Measurements from ENCODE around the gene NRBP1.
"Not testable (repeated sequence)": the region's sequence is repeated elsewhere in the genome, so short reads cannot be mapped to it uniquely, and the experiment has no call there.

The NRBP1 gene

GRCh38 chr2:27421660-27422250, 6.7 kb upstream of the NRBP1 start:
- DNase-seq (ENCODE audit: low read depth) = no peak

- DNase-seq (ENCODE audit: low read depth) = no peak
These were observed 5.5 kb upstream of the NRBP1 start for GRCh38 chr2:27422958-27423357.

GRCh38 chr2:27425039-27425438, 3.4 kb upstream of the NRBP1 start:
- DNase-seq (ENCODE audit: low read depth) = not testable (repeated sequence)

GRCh38 chr2:27427863-27428212, 593 bp upstream of the NRBP1 start:
- no peak for DNase-seq (ENCODE audit: low read depth)

- DNase-seq (ENCODE audit: low read depth) = peak; percentile 63
These were observed 629 bp downstream of the NRBP1 start for GRCh38 chr2:27428978-27429541.

GRCh38 chr2:27431395-27431794, 3.0 kb downstream of the NRBP1 start:
- peak; percentile 39 for DNase-seq (ENCODE audit: low read depth)

GRCh38 chr2:27435628-27436027, 7.2 kb downstream of the NRBP1 start:
- no peak for DNase-seq (ENCODE audit: low read depth)

GRCh38 chr2:27441226-27441926, 12.9 kb downstream of the NRBP1 start:
- no peak for DNase-seq (ENCODE audit: low read depth)

GRCh38 chr2:27441958-27442919, 13.8 kb downstream of the NRBP1 start, which contains the start of gene KRTCAP3:
Gene KRTCAP3, plus strand, starts transcription at chr2:27442381. Its CDS starts 32 bp downstream, at chr2:27442413.
- no peak for DNase-seq (ENCODE audit: low read depth)

- no peak for DNase-seq (ENCODE audit: low read depth)
These were observed 14.5 kb downstream of the NRBP1 start for GRCh38 chr2:27442920-27443282.

GRCh38 chr2:27445155-27445554, 16.7 kb downstream of the NRBP1 start:
- no peak for DNase-seq (ENCODE audit: low read depth)

GRCh38 chr2:27445615-27446014, 17.2 kb downstream of the NRBP1 start:
- DNase-seq (ENCODE audit: low read depth) = no peak

- no peak for DNase-seq (ENCODE audit: low read depth)
These were observed 17.6 kb downstream of the NRBP1 start for GRCh38 chr2:27446057-27446456.

GRCh38 chr2:27448381-27448780, 19.9 kb downstream of the NRBP1 start:
- no peak for DNase-seq (ENCODE audit: low read depth)

- DNase-seq (ENCODE audit: low read depth) = no peak
These were observed 22.7 kb downstream of the NRBP1 start for GRCh38 chr2:27451095-27451494.

GRCh38 chr2:27453968-27454367, 25.5 kb downstream of the NRBP1 start:
- no peak for DNase-seq (ENCODE audit: low read depth)

- no peak for DNase-seq (ENCODE audit: low read depth)
These were observed 32.7 kb downstream of the NRBP1 start for GRCh38 chr2:27461118-27461517.

GRCh38 chr2:27464443-27464842, 36.0 kb downstream of the NRBP1 start:
- DNase-seq (ENCODE audit: low read depth) = no peak

GRCh38 chr2:27471961-27472360, 43.5 kb downstream of the NRBP1 start:
- no peak for DNase-seq (ENCODE audit: low read depth)

GRCh38 chr2:27485496-27485895, 57.1 kb downstream of the NRBP1 start:
- DNase-seq (ENCODE audit: low read depth) = no peak

GRCh38 chr2:27489118-27489497, 60.7 kb downstream of the NRBP1 start:
- DNase-seq (ENCODE audit: low read depth) = no peak
